Osteoblast (primary cell): ENCODE measurements around the gene GPATCH1. TPM values are rescaled to one million over a fixed set of nuclear protein-coding genes. Genes with fewer than 3 reads are reported as not detected.
"Not testable (repeated sequence)": the region's sequence is repeated elsewhere in the genome, so short reads cannot be mapped to it uniquely, and the experiment has no call there.

Experiments
- DNase-seq: peaks from one replicate; pipeline ENCODE4 v3.0.0; 2011; ENCODE audit warnings: low spot score, mixed read lengths; ENCODE audit not compliant: insufficient read length; ENCODE audit errors: missing footprints
- H2AFZ ChIP-seq: 2 replicates; pipeline ENCODE4 v1.6.0; 2011; ENCODE audit warnings: mild to moderate bottlenecking, low read length
- H3K27ac ChIP-seq: 2 replicates; pipeline ENCODE4 v1.5.1; 2011; ENCODE audit warnings: mild to moderate bottlenecking, low read depth, low read length, moderate library complexity
- H3K27me3 ChIP-seq: 2 replicates; pipeline ENCODE4 v1.6.0; 2012; ENCODE audit warnings: mild to moderate bottlenecking, control low read depth, inconsistent platforms, low read length, moderate library complexity; ENCODE audit not compliant: insufficient read depth
- H3K36me3 ChIP-seq: 2 replicates; pipeline ENCODE4 v1.5.1; 2011; ENCODE audit warnings: mild to moderate bottlenecking, low read length, control low read depth, moderate library complexity; ENCODE audit not compliant: insufficient read depth
- H3K4me1 ChIP-seq: 2 replicates; pipeline ENCODE4 v1.5.1; 2011; ENCODE audit warnings: mild to moderate bottlenecking, low read length, control low read depth, moderate library complexity; ENCODE audit not compliant: insufficient read depth
- H3K4me2 ChIP-seq: 2 replicates; pipeline ENCODE4 v1.6.0; 2011; ENCODE audit warnings: mild to moderate bottlenecking, low read length; ENCODE audit not compliant: insufficient read depth
- H3K4me3 ChIP-seq: fragments of 200-600 bp; sonication (generic); 3 replicates; pipeline ENCODE4 v1.5.1; 2012; ENCODE audit warnings: mild to moderate bottlenecking, low read length, inconsistent platforms; ENCODE audit not compliant: insufficient read depth
- H3K79me2 ChIP-seq: 2 replicates; pipeline ENCODE4 v1.6.0; 2012; ENCODE audit warnings: mild to moderate bottlenecking, low read length, control low read depth, inconsistent platforms; ENCODE audit not compliant: insufficient read depth
- H3K9me3 ChIP-seq: 2 replicates; pipeline ENCODE4 v1.5.1; 2011; ENCODE audit warnings: low read depth, low read length, control low read depth
- H4K20me1 ChIP-seq: 2 replicates; pipeline ENCODE4 v1.6.0; 2012; ENCODE audit warnings: mild to moderate bottlenecking, low read length, control low read depth; ENCODE audit not compliant: insufficient read depth
- total RNA-seq: library from RNA; depleted of rRNA; stranded (reverse); fragments of >200 nt; gene quantifications from 2 replicates; pipeline ENCODE4 v1.2.3, GENCODE V29; 2012
- TF ChIP-seq, protein P1 (sequence below): IDR thresholded peaks from 2 replicates; pipeline ENCODE4 v1.5.1; 2011; ENCODE audit warnings: mild to moderate bottlenecking, low read depth, low read length, moderate library complexity; ENCODE audit errors: extremely low read depth

GPATCH1 gene, protein sequence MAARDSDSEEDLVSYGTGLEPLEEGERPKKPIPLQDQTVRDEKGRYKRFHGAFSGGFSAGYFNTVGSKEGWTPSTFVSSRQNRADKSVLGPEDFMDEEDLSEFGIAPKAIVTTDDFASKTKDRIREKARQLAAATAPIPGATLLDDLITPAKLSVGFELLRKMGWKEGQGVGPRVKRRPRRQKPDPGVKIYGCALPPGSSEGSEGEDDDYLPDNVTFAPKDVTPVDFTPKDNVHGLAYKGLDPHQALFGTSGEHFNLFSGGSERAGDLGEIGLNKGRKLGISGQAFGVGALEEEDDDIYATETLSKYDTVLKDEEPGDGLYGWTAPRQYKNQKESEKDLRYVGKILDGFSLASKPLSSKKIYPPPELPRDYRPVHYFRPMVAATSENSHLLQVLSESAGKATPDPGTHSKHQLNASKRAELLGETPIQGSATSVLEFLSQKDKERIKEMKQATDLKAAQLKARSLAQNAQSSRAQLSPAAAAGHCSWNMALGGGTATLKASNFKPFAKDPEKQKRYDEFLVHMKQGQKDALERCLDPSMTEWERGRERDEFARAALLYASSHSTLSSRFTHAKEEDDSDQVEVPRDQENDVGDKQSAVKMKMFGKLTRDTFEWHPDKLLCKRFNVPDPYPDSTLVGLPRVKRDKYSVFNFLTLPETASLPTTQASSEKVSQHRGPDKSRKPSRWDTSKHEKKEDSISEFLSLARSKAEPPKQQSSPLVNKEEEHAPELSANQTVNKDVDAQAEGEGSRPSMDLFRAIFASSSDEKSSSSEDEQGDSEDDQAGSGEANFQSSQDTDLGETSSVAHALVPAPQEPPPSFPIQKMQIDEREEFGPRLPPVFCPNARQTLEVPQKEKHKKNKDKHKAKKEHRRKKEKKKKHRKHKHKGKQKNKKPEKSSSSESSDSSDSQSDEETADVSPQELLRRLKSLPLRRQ
- total RNA-seq: 5.6 and 6.2 TPM in 2 replicates

DNA sequence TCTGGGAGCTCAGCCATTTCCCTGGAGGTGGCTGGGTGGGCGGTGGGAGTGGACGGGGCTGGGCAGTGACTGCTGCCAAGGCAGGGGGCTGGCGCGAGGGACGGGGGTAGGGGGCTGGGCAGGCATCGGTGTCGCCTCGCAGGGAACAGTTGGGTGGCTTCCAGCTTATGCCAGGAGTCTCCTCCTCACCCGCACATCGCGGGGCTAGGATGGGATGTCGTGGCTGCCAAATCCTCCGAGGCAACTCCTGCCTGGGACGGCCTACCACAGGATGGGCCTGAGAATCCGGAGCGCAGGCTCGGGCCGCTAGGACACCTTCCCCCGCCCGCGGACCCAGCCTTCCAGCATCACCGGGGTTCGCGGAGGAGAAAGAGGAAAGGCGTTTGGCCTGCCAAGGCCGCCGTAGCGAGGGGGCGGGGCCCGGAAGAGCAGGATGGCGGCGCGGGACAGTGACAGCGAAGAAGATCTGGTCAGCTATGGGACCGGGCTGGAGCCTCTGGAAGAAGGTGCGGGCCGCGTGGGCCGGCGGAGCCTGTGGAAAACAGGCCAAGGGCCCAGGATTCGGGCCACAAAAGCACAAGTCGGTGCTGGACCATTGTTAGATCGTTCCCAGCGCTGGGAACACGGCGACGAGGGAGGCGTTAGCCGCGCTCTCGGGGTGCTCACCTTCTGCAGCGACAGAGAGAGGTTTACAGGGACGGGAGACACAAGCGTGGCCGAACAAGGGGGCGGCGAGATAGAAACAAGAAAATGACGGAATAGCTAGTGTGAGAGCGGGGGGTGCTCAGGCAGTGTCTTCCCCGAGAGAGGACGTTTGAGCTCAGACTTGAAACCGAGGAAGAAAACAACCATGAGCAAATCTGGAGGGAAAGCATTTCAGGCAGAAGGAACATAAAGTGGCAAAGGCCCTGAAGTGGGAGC, at the start of gene GPATCH1:
GPATCH1 (plus strand) TSS at position 421 of the 921 bp plus-strand sequence; CDS start at position 434, 13 bp downstream.
- peak; percentile 95 for DNase-seq
- Histone ChIP-seq H3K4me2 (peak within 1 kb of the TSS; percentile 97), H4K20me1 (peaks cover 2% of the 10 kb centered on the region), H3K4me3 (peak within 1 kb of the TSS; percentile 99), H3K79me2 (peaks cover 21% of the 10 kb centered on the region), H2AFZ (peak within 1 kb of the TSS; percentile 99), H3K27ac (peak within 1 kb of the TSS; percentile 78), H3K36me3 (no peaks in the 10 kb centered on the region), H3K9me3 (no peaks in the 10 kb centered on the region), H3K4me1 (peaks cover 23% of the 10 kb centered on the region), H3K27me3 (no peaks in the 10 kb centered on the region)
- TF ChIP-seq, protein P1, sequence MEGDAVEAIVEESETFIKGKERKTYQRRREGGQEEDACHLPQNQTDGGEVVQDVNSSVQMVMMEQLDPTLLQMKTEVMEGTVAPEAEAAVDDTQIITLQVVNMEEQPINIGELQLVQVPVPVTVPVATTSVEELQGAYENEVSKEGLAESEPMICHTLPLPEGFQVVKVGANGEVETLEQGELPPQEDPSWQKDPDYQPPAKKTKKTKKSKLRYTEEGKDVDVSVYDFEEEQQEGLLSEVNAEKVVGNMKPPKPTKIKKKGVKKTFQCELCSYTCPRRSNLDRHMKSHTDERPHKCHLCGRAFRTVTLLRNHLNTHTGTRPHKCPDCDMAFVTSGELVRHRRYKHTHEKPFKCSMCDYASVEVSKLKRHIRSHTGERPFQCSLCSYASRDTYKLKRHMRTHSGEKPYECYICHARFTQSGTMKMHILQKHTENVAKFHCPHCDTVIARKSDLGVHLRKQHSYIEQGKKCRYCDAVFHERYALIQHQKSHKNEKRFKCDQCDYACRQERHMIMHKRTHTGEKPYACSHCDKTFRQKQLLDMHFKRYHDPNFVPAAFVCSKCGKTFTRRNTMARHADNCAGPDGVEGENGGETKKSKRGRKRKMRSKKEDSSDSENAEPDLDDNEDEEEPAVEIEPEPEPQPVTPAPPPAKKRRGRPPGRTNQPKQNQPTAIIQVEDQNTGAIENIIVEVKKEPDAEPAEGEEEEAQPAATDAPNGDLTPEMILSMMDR: no peak

DNA sequence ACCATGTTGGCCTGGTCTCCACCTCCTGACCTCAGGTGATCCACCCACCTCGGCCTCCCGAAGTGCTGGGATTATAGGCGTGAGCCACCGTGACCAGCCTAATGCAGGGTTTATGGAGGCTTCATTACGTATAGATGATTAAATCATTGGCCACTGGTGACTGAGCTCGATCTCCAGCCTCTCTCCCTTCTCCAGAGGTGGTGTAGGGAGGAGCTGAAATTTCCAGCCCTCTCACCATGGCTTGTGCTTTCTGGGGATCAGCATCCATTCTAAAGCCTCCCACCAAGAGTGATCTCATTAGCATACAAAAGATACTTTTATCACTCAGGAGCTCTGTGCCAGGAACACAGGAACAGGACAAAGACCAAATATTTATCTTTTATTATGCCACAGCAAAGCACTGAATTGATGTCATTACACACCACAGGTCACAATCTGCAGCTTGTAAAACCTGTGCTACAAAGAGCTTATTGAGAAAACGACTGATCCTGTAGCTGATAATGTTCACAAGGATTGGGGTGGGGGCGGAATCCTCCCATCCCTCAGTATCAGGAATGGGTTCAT, 48.7 kb upstream of the GPATCH1 start:
- Histone ChIP-seq H3K36me3 (no peaks in the 10 kb centered on the region), H3K27ac (no peak overlapping the region), H4K20me1 (no peaks in the 10 kb centered on the region), H3K9me3 (no peaks in the 10 kb centered on the region), H2AFZ (no peak overlapping the region), H3K4me2 (no peak overlapping the region), H3K79me2 (no peaks in the 10 kb centered on the region), H3K4me3 (no peak overlapping the region), H3K27me3 (no peaks in the 10 kb centered on the region), H3K4me1 (no peaks in the 10 kb centered on the region)
- TF ChIP-seq, protein P1: no peak
- peak; percentile 48 for DNase-seq

DNA sequence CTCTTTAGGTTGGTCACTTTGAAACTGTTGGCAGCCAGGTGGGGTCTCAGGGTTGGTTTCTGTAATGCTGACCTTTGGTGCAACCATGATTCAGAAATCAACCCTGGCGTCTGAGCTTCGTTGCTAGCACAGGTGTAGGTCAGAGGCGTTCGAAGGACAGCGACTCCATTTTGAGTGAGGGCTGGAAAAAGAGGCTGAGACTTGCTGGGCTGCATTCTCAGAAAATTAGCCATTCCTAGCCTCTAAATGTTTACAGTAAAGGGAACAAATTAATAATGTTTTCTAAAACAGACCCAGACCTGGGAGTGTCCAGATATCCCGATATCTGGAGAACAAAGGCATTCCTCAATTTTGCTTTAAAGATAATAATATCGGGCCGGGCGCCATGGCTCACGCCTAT, 45.5 kb upstream of the GPATCH1 start:
- Histone ChIP-seq H3K36me3 (no peaks in the 10 kb centered on the region), H3K4me3 (no peak overlapping the region), H4K20me1 (no peaks in the 10 kb centered on the region), H3K27ac (no peak overlapping the region), H3K79me2 (no peaks in the 10 kb centered on the region), H3K9me3 (no peaks in the 10 kb centered on the region), H2AFZ (no peak overlapping the region), H3K4me2 (no peak overlapping the region), H3K27me3 (no peaks in the 10 kb centered on the region), H3K4me1 (no peaks in the 10 kb centered on the region)
- TF ChIP-seq, protein P1: no peak
- no peak for DNase-seq

DNA sequence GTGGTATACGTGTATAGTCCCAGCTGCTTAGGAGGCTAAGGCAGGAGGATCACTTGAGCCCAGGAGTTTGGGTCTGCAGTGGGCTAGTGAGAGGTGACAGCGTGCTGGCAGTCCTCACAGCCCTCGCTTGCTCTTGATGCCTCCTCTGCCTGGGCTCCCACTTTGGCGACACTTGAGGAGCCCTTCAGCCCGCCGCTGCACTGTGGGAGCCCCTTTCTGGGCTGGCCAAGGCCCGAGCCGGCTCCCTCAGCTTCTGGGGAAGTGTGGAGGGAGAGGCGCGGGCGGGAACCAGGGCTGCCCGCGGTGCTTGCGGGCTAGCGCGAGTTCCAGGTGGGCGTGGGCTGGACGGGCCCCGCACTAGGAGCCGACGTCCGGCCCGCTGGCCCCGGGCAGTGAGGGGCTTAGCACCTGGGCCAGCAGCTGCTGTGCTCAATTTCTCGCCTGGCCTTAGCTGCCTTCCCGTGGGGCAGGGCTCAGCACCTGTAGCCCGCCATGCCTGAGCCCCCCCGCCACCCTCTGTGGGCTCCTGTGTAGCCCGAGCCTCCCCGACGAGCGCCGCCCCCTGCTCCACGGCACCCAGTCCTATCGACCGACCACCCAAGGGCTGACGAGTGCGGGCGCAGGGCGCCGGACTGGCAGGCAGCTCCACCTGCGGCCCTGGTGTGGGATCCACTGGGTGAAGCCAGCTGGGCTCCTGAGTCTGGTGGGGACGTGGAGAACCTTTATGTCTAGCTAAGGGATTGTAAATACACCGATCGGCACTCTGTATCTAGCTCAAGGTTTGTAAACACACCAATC, 44.4 kb upstream of the GPATCH1 start:
- not testable (repeated sequence) for H4K20me1 ChIP-seq, H3K4me1 ChIP-seq, H3K79me2 ChIP-seq, DNase-seq, H3K36me3 ChIP-seq, H3K27ac ChIP-seq, H3K4me2 ChIP-seq, H3K27me3 ChIP-seq, H2AFZ ChIP-seq, H3K4me3 ChIP-seq, H3K9me3 ChIP-seq

DNA sequence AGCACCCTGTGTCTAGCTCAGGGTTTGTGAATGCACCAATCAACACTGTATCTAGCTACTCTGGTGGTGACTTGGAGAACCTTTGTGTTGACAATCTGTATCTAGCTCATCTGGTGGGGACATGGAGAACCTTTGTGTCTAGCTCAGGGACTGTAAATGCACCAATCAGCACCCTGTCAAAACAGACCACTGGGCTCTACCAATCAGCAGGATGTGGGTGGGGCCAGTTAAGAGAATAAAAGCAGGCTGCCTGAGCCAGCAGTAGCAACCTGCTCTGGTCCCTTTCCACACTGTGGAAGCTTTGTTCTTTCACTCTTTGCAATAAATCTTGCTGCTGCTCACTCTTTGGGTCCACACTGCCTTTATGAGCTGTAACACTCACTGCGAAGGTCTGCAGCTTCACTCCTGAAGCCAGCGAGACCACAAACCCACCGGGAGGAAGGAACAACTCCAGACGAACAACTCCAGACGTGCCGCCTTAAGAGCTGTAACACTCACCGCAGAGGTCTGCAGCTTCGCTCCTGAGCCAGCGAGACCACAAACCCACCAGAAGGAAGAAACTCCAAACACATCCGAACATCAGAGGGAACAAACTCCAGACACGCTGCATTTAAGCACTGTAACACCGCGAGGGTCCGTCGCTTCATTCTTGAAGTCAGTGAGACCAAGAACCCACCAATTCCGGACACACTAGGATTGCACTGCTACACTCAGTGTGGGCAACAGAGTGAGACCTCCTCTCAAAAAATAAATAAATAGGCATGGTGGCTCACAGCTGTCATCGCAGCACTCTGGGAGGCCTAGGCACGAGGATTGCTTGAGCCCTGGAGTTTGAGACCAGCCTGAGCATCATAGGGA, 43.6 kb upstream of the GPATCH1 start:
- H3K9me3 ChIP-seq, DNase-seq, H3K27me3 ChIP-seq, H4K20me1 ChIP-seq, H3K27ac ChIP-seq, H3K79me2 ChIP-seq, H3K4me1 ChIP-seq, H3K36me3 ChIP-seq: not testable (repeated sequence)
- Histone ChIP-seq H3K4me3 (peak overlapping the region; percentile 19), H3K4me2 (peak overlapping the region; percentile 43), H2AFZ (peak overlapping the region; percentile 68)
